ENCODE measurements around the gene NOBOX. TPM values are rescaled to one million over a fixed set of nuclear protein-coding genes. Genes with fewer than 3 reads are reported as not detected.

The NOBOX gene
- not detected for total RNA-seq

DNA sequence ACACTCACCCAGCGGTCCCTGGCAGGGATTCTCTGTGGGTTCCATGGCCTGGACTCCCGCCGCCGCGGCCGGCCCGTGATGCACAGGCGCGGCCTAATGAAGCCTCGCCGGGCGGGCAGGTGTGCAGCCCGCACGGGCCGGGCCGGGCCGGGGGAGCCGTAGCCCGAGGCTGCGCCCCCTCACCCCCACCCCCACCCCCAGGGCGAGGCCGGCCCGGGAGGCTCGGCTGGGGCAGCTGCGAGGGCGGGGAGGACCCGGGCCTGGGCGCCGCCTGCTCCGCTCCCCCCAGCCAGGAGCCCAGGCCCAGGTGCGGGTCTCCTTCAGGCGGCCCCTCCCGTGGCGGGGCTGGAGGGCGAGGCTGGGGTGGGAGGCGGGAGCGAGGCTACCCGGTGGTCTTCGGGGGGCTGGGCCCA is at the start of gene NOBOX:
Gene NOBOX (minus strand): TSS at position 45 of the 413 bp plus-strand sequence.
- Histone ChIP-seq H3K27me3 (no peaks in the 10 kb centered on the region), H3K9me3 (no peaks in the 10 kb centered on the region), H3K4me1 (peaks cover 27% of the 10 kb centered on the region), H3K4me3 (no peak within 1 kb of the TSS), H3K27ac (no peak within 1 kb of the TSS), H3K36me3 (no peaks in the 10 kb centered on the region)
- DNase-seq (ENCODE audit: extremely low spot score in 2 of 2), result no peak
- intact Hi-C loops (cut with DNase I), result no loop called here
- TF ChIP-seq, protein P1, sequence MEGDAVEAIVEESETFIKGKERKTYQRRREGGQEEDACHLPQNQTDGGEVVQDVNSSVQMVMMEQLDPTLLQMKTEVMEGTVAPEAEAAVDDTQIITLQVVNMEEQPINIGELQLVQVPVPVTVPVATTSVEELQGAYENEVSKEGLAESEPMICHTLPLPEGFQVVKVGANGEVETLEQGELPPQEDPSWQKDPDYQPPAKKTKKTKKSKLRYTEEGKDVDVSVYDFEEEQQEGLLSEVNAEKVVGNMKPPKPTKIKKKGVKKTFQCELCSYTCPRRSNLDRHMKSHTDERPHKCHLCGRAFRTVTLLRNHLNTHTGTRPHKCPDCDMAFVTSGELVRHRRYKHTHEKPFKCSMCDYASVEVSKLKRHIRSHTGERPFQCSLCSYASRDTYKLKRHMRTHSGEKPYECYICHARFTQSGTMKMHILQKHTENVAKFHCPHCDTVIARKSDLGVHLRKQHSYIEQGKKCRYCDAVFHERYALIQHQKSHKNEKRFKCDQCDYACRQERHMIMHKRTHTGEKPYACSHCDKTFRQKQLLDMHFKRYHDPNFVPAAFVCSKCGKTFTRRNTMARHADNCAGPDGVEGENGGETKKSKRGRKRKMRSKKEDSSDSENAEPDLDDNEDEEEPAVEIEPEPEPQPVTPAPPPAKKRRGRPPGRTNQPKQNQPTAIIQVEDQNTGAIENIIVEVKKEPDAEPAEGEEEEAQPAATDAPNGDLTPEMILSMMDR (IDR thresholded peaks at IDR 0.05), result no peak
- TF ChIP-seq POLR2A (IDR thresholded peaks at IDR 0.05), result no peak
- no peak for TF ChIP-seq POLR2AphosphoS5 (IDR thresholded peaks at IDR 0.05; ENCODE audit: insufficient read depth in 1 of 2, low read depth in 1 of 2)

GRCh38 chr7:144452064-144452463 is 48.6 kb upstream of the NOBOX start:
- no peak overlapping the region for H3K4me3 ChIP-seq
- H3K4me1 ChIP-seq, result no peaks in the 10 kb centered on the region
- no peaks in the 10 kb centered on the region for H3K36me3 ChIP-seq
- no peak overlapping the region for H3K27ac ChIP-seq
- DNase-seq (ENCODE audit: extremely low spot score in 2 of 2), result no peak
- TF ChIP-seq, protein P1 (IDR thresholded peaks at IDR 0.05), result no peak
- TF ChIP-seq POLR2A (IDR thresholded peaks at IDR 0.05), result no peak
- no peak for TF ChIP-seq POLR2AphosphoS5 (IDR thresholded peaks at IDR 0.05; ENCODE audit: insufficient read depth in 1 of 2, low read depth in 1 of 2)
- no peaks in the 10 kb centered on the region for H3K9me3 ChIP-seq
- H3K27me3 ChIP-seq, result no peaks in the 10 kb centered on the region
- intact Hi-C loops (cut with DNase I), result no loop called here

- H3K27ac ChIP-seq, result no peak overlapping the region
- no peaks in the 10 kb centered on the region for H3K9me3 ChIP-seq
- H3K4me1 ChIP-seq, result no peaks in the 10 kb centered on the region
- H3K4me3 ChIP-seq, result no peak overlapping the region
- H3K27me3 ChIP-seq, result no peaks in the 10 kb centered on the region
- H3K36me3 ChIP-seq, result no peaks in the 10 kb centered on the region
- DNase-seq (ENCODE audit: extremely low spot score in 2 of 2), result no peak
- intact Hi-C loops (cut with DNase I), result no loop called here
- no peak for TF ChIP-seq POLR2A (IDR thresholded peaks at IDR 0.05)
- TF ChIP-seq POLR2AphosphoS5 (IDR thresholded peaks at IDR 0.05; ENCODE audit: insufficient read depth in 1 of 2, low read depth in 1 of 2), result no peak
- TF ChIP-seq, protein P1 (IDR thresholded peaks at IDR 0.05), result no peak
Measured at GRCh38 chr7:144445590-144445989, 42.1 kb upstream of the NOBOX start.

- H3K4me1 ChIP-seq, result no peaks in the 10 kb centered on the region
- H3K9me3 ChIP-seq, result no peaks in the 10 kb centered on the region
- intact Hi-C loops (cut with DNase I), result no loop called here
- no peak for DNase-seq (ENCODE audit: extremely low spot score in 2 of 2)
- H3K4me3 ChIP-seq, result no peak overlapping the region
- TF ChIP-seq POLR2A (IDR thresholded peaks at IDR 0.05), result no peak
- no peak for TF ChIP-seq POLR2AphosphoS5 (IDR thresholded peaks at IDR 0.05; ENCODE audit: insufficient read depth in 1 of 2, low read depth in 1 of 2)
- TF ChIP-seq, protein P1 (IDR thresholded peaks at IDR 0.05), result no peak
- no peak overlapping the region for H3K27ac ChIP-seq
- no peaks in the 10 kb centered on the region for H3K27me3 ChIP-seq
- no peaks in the 10 kb centered on the region for H3K36me3 ChIP-seq
Measured at GRCh38 chr7:144439717-144440205, 36.3 kb upstream of the NOBOX start.

- H3K27ac ChIP-seq, result no peak overlapping the region
- H3K4me1 ChIP-seq, result no peaks in the 10 kb centered on the region
- H3K4me3 ChIP-seq, result no peak overlapping the region
- DNase-seq (ENCODE audit: extremely low spot score in 2 of 2), result no peak
- intact Hi-C loops (cut with DNase I), result no loop called here
- H3K36me3 ChIP-seq, result no peaks in the 10 kb centered on the region
- H3K27me3 ChIP-seq, result no peaks in the 10 kb centered on the region
- TF ChIP-seq POLR2AphosphoS5 (IDR thresholded peaks at IDR 0.05; ENCODE audit: insufficient read depth in 1 of 2, low read depth in 1 of 2), result no peak
- TF ChIP-seq, protein P1 (IDR thresholded peaks at IDR 0.05), result no peak
- TF ChIP-seq POLR2A (IDR thresholded peaks at IDR 0.05), result no peak
- H3K9me3 ChIP-seq, result no peaks in the 10 kb centered on the region
Measured at GRCh38 chr7:144438759-144439158, 35.3 kb upstream of the NOBOX start.
